Stimulated activated CD8-positive, alpha-beta memory T cell treated with anti-CD3 and anti-CD28 coated beads, Interleukin-7, amount 100 ng/mL, for 1 hour (primary cell): ENCODE measurements around the gene ZNF215.
"Not testable (repeated sequence)": the region's sequence is repeated elsewhere in the genome, so short reads cannot be mapped to it uniquely, and the experiment has no call there.

ENCODE experiments used
- DNase-seq, 2 donors: peaks; one replicate each; pipeline ENCODE4 v3.0.0-alpha.2; 2020; ENCODE audit warnings: low read depth in 2 of 2

The ZNF215 gene

GRCh38 chr11:6926208-6927029 lies at the start of gene ZNF215:
Gene ZNF215, plus strand, starts transcription at chr11:6926426. Its CDS starts 5,847 bp downstream, at chr11:6932273.
- no peak for DNase-seq

DNA sequence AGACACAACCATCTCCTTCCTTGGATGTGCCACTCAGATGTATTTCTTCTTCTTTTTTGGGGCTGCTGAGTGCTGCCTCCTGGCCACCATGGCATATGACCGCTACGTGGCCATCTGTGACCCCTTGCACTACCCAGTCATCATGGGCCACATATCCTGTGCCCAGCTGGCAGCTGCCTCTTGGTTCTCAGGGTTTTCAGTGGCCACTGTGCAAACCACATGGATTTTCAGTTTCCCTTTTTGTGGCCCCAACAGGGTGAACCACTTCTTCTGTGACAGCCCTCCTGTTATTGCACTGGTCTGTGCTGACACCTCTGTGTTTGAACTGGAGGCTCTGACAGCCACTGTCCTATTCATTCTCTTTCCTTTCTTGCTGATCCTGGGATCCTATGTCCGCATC lies 49.3 kb upstream of the ZNF215 start:
- no peak for DNase-seq

GRCh38 chr11:6882751-6883150 lies 43.5 kb upstream of the ZNF215 start:
- no peak for DNase-seq

DNA sequence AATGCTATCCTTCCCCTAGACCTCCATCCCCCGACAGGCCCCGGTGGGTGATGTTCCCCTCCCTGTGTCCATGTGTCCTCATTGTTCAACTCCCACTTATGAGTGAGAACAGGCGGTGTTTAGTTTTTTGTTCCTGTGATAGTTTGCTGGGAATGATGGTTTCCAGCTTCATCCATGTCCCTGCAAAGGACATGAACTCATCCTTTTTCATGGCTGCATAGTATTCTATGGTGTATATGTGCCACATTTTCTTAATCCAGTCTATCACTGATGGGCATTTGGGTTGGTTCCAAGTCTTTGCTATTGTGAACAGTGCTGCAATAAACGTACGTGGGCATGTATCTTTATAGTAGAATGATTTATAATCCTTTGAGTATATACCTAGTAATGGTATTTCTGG lies 38.5 kb upstream of the ZNF215 start:
- DNase-seq: not testable (repeated sequence)

GRCh38 chr11:6888830-6889229 lies 37.4 kb upstream of the ZNF215 start:
- DNase-seq: no peak

GRCh38 chr11:6889835-6890234 lies 36.4 kb upstream of the ZNF215 start:
- DNase-seq: no peak

- no peak for DNase-seq
Observed at GRCh38 chr11:6892400-6892799, 33.8 kb upstream of the ZNF215 start, which contains the start of gene OR2D2. Gene OR2D2, minus strand, starts transcription at chr11:6892500. Its CDS starts 0 bp downstream, at chr11:6892500.

- DNase-seq: no peak
Observed at GRCh38 chr11:6894097-6894496, 32.1 kb upstream of the ZNF215 start.

DNA sequence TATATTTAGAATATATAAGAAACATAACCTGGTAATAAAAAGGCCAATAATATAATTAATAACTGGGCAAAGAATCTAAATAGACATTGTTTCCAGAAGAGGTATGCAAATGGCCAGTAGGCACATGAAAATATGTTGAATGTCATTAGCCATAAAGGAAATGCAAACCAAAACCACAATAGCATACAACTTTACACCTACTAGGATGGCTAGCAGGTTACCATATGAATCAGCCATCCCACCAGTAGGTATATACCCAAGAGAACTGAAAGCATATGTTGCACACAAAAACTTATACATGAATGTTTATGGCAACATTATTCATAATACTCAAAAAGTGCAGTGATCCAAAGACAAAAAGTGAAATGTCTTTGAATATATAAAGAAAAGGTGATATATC lies 31.2 kb upstream of the ZNF215 start:
- no peak for DNase-seq

- no peak for DNase-seq
Observed at GRCh38 chr11:6898911-6899310, 27.3 kb upstream of the ZNF215 start.

- DNase-seq: no peak
Observed at GRCh38 chr11:6900327-6900999, 25.8 kb upstream of the ZNF215 start.

- not testable (repeated sequence) for DNase-seq
Observed at GRCh38 chr11:6904804-6905203, 21.4 kb upstream of the ZNF215 start.

- DNase-seq: no peak
Observed at GRCh38 chr11:6911378-6911777, 14.8 kb upstream of the ZNF215 start.

- no peak for DNase-seq
Observed at GRCh38 chr11:6911948-6912347, 14.3 kb upstream of the ZNF215 start.

DNA sequence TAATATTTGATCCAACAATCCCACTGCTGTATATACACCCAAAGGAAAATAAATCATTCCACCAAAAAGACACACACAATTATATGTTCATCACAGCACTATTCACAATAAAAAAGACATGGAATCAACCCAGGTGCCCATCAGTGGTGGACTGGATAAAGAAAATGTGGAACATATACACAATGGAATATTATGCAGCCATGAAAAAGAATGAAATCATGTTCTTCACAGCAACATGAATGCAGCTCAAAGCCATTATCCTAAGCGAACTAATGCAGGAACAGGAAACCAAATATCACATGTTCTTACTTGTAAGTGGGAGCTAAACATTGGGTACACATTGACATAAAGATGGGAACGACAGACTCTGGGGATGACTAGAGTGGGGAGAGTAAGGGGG lies 6.5 kb upstream of the ZNF215 start:
- DNase-seq: no peak

GRCh38 chr11:6920702-6921101 lies 5.5 kb upstream of the ZNF215 start, which contains the start of gene OR2D3:
Gene OR2D3, plus strand, starts transcription at chr11:6921002. Its CDS starts 0 bp downstream, at chr11:6921002.
- no peak for DNase-seq

DNA sequence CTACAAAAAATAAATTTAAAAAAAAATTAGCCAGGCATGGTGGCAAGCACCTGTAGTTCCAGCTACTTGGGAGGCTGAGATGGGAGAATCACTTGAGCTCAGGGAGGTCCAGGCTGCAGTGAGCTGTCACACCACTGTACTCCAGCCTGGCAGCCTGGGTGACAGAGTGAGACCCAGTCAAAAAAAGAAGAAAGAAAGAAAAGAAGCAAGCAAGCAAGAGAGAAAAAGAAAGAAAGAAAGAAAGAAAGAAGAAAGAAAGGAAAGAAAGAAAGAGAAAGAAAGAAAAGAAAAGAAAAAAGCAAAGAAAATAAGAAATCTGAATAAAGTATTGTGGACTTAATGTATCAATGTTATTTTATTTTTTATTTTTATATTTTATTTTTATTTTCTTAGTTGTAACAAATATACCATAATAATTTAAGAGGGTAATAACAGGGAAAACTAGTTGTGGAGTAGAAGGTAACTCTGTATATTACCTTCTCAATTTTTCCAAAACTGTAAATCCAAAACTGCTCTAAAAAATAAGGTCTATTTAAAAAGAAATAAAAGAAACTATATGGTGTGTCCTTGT lies 1.1 kb upstream of the ZNF215 start:
- DNase-seq: no peak

GRCh38 chr11:6925636-6926207 lies 504 bp upstream of the ZNF215 start:
- DNase-seq: no peak

DNA sequence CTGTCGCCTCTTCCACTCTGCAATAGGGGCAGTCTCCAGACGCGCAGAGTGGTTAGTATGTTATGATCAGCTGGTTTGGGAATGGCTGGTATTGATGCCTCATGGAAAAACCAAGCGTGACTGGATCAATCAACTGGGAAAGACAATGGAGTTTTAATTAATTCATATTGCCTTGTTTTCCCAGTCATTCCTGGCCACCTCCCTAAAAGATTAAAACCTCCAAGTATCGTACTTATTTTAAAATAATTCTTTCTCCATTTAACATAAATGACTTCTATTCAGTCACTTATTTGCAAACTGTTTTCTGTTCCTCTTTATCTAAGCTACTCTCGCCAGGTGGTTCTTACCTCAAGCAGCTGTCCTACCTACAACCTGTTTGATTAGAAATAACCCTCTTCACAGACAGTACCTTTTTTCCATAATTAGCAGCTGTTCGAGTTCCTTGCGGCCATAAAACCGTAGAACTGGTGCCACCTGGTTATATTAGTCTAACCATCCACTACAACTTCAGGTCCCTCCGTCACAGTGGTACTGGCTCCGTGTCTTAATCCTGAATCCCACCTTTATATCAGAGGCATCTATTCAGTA lies 898 bp downstream of the ZNF215 start:
- DNase-seq: no peak

DNA sequence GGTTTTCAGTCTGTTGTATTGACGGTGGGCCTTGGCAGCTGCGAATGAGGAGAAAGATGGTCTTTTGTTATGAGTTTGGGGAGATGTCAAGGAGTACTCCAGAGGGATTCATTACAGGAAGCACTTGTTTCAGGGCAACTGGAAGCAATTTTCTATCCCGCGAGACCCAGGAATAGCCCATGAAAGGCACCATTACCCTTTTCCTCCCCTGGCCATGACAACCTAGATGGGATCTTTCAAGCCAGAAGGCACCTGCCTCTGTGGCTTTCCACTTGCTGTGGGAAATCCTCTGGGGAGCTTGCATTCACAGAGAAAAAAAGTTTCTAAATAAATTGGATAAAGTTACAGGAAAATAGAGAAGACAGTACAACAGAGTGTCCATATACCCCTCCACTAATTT lies 2.7 kb downstream of the ZNF215 start:
- DNase-seq: no peak

- no peak for DNase-seq
Observed at GRCh38 chr11:6931146-6931713, 5.0 kb downstream of the ZNF215 start.

DNA sequence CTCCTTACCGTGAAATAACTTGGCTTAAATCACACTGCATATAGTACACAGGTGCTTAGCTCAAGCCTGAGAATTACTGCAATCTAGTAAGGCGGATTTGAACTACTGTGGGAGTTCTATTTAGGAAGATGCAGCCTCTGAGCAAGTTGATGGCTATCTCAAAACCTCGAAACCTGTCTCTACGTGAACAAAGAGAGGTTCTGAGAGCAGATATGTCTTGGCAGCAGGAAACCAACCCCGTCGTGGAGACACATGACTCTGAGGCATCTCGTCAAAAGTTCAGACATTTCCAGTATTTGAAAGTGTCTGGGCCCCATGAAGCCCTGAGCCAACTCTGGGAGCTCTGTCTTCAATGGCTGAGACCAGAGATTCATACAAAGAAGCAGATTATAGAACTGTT lies 5.9 kb downstream of the ZNF215 start:
- DNase-seq: no peak
